WTC11 (cell line): ENCODE results near the gene COG1. TPM values are rescaled to one million over a fixed set of nuclear protein-coding genes. Genes with fewer than 3 reads are reported as not detected.

Source experiments
- ATAC-seq: fragments of 200-7000 bp; cut with Tn5 transposase; 2 replicates; pipeline ENCODE4 v1.10.0; 2021; ENCODE audit warnings: mild to moderate bottlenecking, moderate library complexity
- CTCF ChIA-PET: fragments of 300-600 bp; sonication (Branson Sonifier 250); formaldehyde crosslinking; loops from one replicate; lab custom pipeline; 2021; ENCODE audit warnings: antibody characterized with exemption; lab: Charles Lee
- POLR2A ChIA-PET: fragments of 350-600 bp; sonication (Branson Sonifier 250); formaldehyde crosslinking; loops from one replicate; lab custom pipeline; 2021; ENCODE audit warnings: antibody characterized with exemption; lab: Charles Lee
- DNase-seq: peaks from one replicate; pipeline ENCODE4 v3.0.0; 2021; ENCODE audit warnings: low spot score
- H3K27ac Mint-ChIP-seq: 2 replicates; pipeline ENCODE4 v1.8.0; 2021; ENCODE audit warnings: mixed read lengths
- H3K27me3 Mint-ChIP-seq: 2 replicates; pipeline ENCODE4 v1.8.0; 2021; ENCODE audit warnings: low read depth, mild to moderate bottlenecking, moderate library complexity, mixed read lengths
- H3K36me3 Mint-ChIP-seq: 2 replicates; pipeline ENCODE4 v1.8.0; 2021; ENCODE audit warnings: mixed read lengths
- H3K4me1 Mint-ChIP-seq: 2 replicates; pipeline ENCODE4 v1.8.0; 2022; ENCODE audit warnings: mixed read lengths
- H3K4me3 Mint-ChIP-seq: 2 replicates; pipeline ENCODE4 v1.8.0; 2021; ENCODE audit warnings: mild to moderate bottlenecking, moderate library complexity, mixed read lengths
- H3K9me3 Mint-ChIP-seq: 2 replicates; pipeline ENCODE4 v1.8.0; 2021; ENCODE audit warnings: mixed read lengths
- ATF3 ChIP-seq: sonication (generic); formaldehyde crosslinking; conservative IDR thresholded peaks from 2 replicates; pipeline ENCODE4 v1.8.1; 2022; ENCODE audit warnings: mild to moderate bottlenecking, missing genetic modification reagents
- CBFB ChIP-seq: sonication (generic); formaldehyde crosslinking; IDR thresholded peaks from 2 replicates; pipeline ENCODE4 v1.8.1; 2022; ENCODE audit warnings: mild to moderate bottlenecking, low read depth, missing genetic modification reagents
- CDX4 ChIP-seq: fragments of 250-450 bp; sonication (Bioruptor Pico); IDR thresholded peaks from 2 replicates; pipeline ENCODE4 v1.9.0; 2021; ENCODE audit warnings: moderate library complexity, mild to moderate bottlenecking, inconsistent platforms, borderline replicate concordance
- ETV6 ChIP-seq: sonication (generic); formaldehyde crosslinking; IDR thresholded peaks from 2 replicates; pipeline ENCODE4 v1.8.1; 2022; ENCODE audit warnings: mild to moderate bottlenecking, missing genetic modification reagents
- MLX ChIP-seq: sonication (generic); formaldehyde crosslinking; IDR thresholded peaks from 2 replicates; pipeline ENCODE4 v1.8.1; 2023; ENCODE audit warnings: mild to moderate bottlenecking, missing genetic modification reagents, moderate library complexity
- PRDM15 ChIP-seq: sonication (generic); formaldehyde crosslinking; IDR thresholded peaks from 2 replicates; pipeline ENCODE4 v1.8.0; 2022; ENCODE audit warnings: missing genetic modification reagents
- RORB ChIP-seq: fragments of 250-450 bp; sonication (Bioruptor Pico); IDR thresholded peaks from 2 replicates; pipeline ENCODE4 v1.9.0; 2021; ENCODE audit warnings: mild to moderate bottlenecking
- SP1 ChIP-seq: sonication (generic); formaldehyde crosslinking; conservative IDR thresholded peaks from 2 replicates; pipeline ENCODE4 v1.8.1; 2022; ENCODE audit warnings: missing genetic modification reagents
- STAT6 ChIP-seq: sonication (generic); formaldehyde crosslinking; conservative IDR thresholded peaks from 2 replicates; pipeline ENCODE4 v1.8.1; 2023; ENCODE audit warnings: mild to moderate bottlenecking, low read depth, missing genetic modification reagents, moderate library complexity
- ZNF219 ChIP-seq: sonication (generic); formaldehyde crosslinking; IDR thresholded peaks from 2 replicates; pipeline ENCODE4 v1.8.0; 2023; ENCODE audit warnings: missing genetic modification reagents, mild to moderate bottlenecking, borderline replicate concordance
- ZNF317 ChIP-seq: sonication (generic); formaldehyde crosslinking; IDR thresholded peaks from 2 replicates; pipeline ENCODE4 v1.8.1; 2023; ENCODE audit warnings: low read depth, mild to moderate bottlenecking, moderate library complexity, missing genetic modification reagents, borderline replicate concordance
- total RNA-seq: library from RNA; stranded (reverse); gene quantifications from 3 replicates; pipeline ENCODE4 v1.2.3, GENCODE V29; 2021
- TF ChIP-seq, protein P1 (sequence below): sonication (generic); formaldehyde crosslinking; IDR thresholded peaks from 2 replicates; pipeline ENCODE4 v1.8.1; 2023; ENCODE audit warnings: mild to moderate bottlenecking, missing genetic modification reagents
- TF ChIP-seq, protein P2 (sequence below): fragments of 250-450 bp; sonication (Bioruptor Pico); IDR thresholded peaks from 2 replicates; pipeline ENCODE4 v1.9.0; 2021; ENCODE audit warnings: mild to moderate bottlenecking
- TF ChIP-seq, protein P3 (sequence below): sonication (generic); formaldehyde crosslinking; IDR thresholded peaks from 2 replicates; pipeline ENCODE4 v1.8.1; 2022; ENCODE audit warnings: mild to moderate bottlenecking, moderate library complexity, missing genetic modification reagents

Gene COG1
- total RNA-seq, 1 experiment from 2014 or later: 22.6 TPM

GRCh38 chr17:73251871-73252270, 59.0 kb downstream of the COG1 start:
- no peaks in the 10 kb centered on the region for H3K9me3 Mint-ChIP-seq
- peaks cover 12% of the 10 kb centered on the region for H3K4me1 Mint-ChIP-seq
- ATAC-seq (no peak), DNase-seq (no peak)
- POLR2A ChIA-PET: interaction anchor here (0.9 kb wide), 1 partner anchor 152 kb away, joined by 3 read pairs; no protein-coding TSS in a partner anchor
- H3K4me3 Mint-ChIP-seq: no peak overlapping the region
- H3K36me3 Mint-ChIP-seq: peaks cover 4% of the 10 kb centered on the region
- CTCF ChIA-PET: interaction anchor here (0.6 to 3.7 kb wide), 3 partner anchors 45 to 118 kb away, joined by 3 to 20 read pairs (median 5); no protein-coding TSS in a partner anchor
- TF ChIP-seq CDX4 (CRISPR knock-in tag) (no peak), STAT6 (CRISPR knock-in tag) (no peak), ZNF317 (CRISPR knock-in tag) (no peak), ZNF219 (no peak), CBFB (no peak), SP1 (CRISPR knock-in tag) (no peak), MLX (CRISPR knock-in tag) (no peak), PRDM15 (no peak), RORB (CRISPR knock-in tag) (no peak), ATF3 (CRISPR knock-in tag) (no peak), ETV6 (CRISPR knock-in tag) (no peak)
- TF ChIP-seq, protein P1, sequence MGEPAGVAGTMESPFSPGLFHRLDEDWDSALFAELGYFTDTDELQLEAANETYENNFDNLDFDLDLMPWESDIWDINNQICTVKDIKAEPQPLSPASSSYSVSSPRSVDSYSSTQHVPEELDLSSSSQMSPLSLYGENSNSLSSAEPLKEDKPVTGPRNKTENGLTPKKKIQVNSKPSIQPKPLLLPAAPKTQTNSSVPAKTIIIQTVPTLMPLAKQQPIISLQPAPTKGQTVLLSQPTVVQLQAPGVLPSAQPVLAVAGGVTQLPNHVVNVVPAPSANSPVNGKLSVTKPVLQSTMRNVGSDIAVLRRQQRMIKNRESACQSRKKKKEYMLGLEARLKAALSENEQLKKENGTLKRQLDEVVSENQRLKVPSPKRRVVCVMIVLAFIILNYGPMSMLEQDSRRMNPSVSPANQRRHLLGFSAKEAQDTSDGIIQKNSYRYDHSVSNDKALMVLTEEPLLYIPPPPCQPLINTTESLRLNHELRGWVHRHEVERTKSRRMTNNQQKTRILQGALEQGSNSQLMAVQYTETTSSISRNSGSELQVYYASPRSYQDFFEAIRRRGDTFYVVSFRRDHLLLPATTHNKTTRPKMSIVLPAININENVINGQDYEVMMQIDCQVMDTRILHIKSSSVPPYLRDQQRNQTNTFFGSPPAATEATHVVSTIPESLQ (CRISPR knock-in tag): no peak
- TF ChIP-seq, protein P2, sequence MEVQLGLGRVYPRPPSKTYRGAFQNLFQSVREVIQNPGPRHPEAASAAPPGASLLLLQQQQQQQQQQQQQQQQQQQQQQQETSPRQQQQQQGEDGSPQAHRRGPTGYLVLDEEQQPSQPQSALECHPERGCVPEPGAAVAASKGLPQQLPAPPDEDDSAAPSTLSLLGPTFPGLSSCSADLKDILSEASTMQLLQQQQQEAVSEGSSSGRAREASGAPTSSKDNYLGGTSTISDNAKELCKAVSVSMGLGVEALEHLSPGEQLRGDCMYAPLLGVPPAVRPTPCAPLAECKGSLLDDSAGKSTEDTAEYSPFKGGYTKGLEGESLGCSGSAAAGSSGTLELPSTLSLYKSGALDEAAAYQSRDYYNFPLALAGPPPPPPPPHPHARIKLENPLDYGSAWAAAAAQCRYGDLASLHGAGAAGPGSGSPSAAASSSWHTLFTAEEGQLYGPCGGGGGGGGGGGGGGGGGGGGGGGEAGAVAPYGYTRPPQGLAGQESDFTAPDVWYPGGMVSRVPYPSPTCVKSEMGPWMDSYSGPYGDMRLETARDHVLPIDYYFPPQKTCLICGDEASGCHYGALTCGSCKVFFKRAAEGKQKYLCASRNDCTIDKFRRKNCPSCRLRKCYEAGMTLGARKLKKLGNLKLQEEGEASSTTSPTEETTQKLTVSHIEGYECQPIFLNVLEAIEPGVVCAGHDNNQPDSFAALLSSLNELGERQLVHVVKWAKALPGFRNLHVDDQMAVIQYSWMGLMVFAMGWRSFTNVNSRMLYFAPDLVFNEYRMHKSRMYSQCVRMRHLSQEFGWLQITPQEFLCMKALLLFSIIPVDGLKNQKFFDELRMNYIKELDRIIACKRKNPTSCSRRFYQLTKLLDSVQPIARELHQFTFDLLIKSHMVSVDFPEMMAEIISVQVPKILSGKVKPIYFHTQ: no peak
- TF ChIP-seq, protein P3, sequence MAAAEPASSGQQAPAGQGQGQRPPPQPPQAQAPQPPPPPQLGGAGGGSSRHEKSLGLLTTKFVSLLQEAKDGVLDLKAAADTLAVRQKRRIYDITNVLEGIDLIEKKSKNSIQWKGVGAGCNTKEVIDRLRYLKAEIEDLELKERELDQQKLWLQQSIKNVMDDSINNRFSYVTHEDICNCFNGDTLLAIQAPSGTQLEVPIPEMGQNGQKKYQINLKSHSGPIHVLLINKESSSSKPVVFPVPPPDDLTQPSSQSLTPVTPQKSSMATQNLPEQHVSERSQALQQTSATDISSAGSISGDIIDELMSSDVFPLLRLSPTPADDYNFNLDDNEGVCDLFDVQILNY (CRISPR knock-in tag): no peak
- no peak overlapping the region for H3K27ac Mint-ChIP-seq
- H3K27me3 Mint-ChIP-seq: no peaks in the 10 kb centered on the region
